Retinal pigment epithelial cell (primary cell): ENCODE data around the gene FAM78B.

Experiments used
- DNase-seq: peaks from one replicate; pipeline ENCODE4 v3.0.0-alpha.2; 2010; ENCODE audit warnings: low read depth
- H3K4me3 ChIP-seq: 2 replicates; pipeline ENCODE4 v1.5.1; 2011; ENCODE audit warnings: mild to moderate bottlenecking, low read length, control low read depth, moderate library complexity
- CTCF ChIP-seq: conservative IDR thresholded peaks from 2 replicates; pipeline ENCODE4 v1.5.1; 2011; ENCODE audit warnings: low read depth, low read length, control low read depth, inconsistent platforms

Gene FAM78B

DNA sequence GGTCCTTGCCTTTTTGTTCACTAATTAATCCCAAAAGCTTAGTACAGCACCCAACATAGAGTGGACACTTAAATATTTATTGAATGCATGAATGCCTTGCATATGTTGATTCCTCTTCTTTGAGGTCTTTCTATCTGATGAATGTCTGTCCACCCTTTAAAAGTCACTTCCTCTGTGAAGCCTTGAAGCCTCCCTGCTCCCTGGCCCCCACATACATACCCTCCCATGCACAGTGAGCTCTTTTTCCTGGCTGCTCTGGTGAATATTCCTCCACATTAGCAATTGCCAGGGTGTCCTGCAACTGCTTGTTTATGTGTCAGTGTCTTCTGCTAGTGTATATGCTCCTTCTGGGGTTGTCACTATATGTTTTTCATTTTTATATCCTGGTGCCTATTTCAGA lies 8.2 kb upstream of the FAM78B start:
- H3K4me3 ChIP-seq: no peak overlapping the region
- no peak for DNase-seq
- TF ChIP-seq CTCF: no peak

- H3K4me3 ChIP-seq: no peak overlapping the region
- no peak for DNase-seq
- no peak for TF ChIP-seq CTCF
Measured at GRCh38 chr1:166174108-166174507, 7.3 kb upstream of the FAM78B start.

DNA sequence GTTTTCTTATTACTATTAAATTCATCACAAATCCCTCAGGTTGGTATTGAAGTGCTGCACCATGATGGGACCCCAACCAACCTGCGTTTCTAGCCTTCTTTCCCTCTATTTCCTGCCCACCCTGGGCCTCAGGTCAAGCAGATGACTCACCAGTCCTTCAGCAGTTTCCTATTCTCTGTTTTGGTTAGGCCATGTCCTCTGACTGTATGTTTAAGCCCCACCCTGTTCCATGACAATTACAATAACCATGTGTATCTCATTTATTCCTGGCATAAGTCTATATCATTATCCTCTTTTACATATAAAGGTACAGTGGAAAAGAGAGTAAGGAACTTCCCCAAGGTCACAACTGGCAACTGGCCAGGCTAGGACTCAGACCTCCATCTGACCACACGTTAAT lies 5.3 kb upstream of the FAM78B start:
- DNase-seq: no peak
- no peak for TF ChIP-seq CTCF
- no peak overlapping the region for H3K4me3 ChIP-seq

DNA sequence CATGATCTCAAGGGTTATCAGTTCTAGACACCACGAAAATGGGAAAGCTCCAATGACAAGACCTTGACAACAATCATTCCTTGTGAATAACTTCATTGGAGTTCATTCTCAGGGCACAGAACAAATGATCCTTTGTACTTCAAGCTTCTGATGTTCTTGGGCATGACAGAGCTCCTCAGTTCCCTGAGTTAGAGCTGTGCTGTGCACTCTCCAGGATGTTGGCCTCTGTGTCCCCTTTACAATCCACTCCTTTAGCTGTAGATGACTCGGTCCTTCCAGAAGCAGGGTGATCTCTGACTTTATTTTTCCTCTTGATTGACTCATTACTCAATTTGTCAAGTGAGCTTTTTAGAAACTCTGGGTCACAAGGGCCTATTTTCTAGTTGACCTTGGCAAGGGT lies 3.9 kb upstream of the FAM78B start:
- no peak for DNase-seq
- no peak for TF ChIP-seq CTCF
- H3K4me3 ChIP-seq: no peak overlapping the region

GRCh38 chr1:166170075-166170474 lies 3.3 kb upstream of the FAM78B start:
- DNase-seq: no peak
- no peak overlapping the region for H3K4me3 ChIP-seq
- no peak for TF ChIP-seq CTCF

DNA sequence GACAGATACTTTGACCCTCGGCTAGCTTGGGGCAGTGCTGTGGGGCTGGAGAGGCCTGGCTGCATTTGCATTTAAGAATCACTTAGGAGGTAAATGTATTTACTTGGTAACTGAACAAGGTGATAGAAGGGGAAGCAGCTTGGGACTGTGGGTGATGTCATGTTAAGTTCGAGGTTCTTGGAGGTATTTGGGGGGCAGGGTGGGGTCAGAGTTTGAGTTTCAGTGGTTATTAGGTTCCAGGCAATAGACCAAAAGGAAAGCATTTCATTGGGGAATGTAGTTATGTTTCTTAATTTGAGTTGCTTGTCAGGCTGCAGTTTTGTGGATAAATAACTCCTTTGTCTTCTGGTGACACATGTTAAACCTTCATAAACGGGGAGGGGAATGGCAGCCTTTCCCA lies 2.4 kb upstream of the FAM78B start:
- DNase-seq: no peak
- TF ChIP-seq CTCF: no peak

DNA sequence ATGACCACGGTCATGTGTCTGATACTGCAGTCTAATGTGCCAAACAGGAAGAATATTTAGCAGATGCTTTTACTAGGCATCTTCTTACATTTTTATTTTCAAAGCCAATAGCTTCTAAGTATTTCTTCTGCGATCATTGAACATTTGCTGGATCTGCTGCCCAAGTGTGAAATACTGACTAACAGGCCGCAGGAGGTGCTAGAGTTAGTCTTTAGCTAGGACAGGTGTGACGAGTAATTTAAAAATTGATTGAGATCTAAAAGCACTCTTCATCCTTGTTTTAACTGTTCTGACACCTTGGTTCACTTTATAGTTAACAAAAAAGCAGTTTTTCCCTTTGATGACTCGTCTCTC lies 748 bp upstream of the FAM78B start:
- TF ChIP-seq CTCF: peak; percentile 3
- no peak for DNase-seq
- peak overlapping the region; percentile 52 for H3K4me3 ChIP-seq

More for the DNA sequence above, 2.4 kb upstream of the FAM78B start:
- no peak overlapping the region for H3K4me3 ChIP-seq
